Ectodermal cell (in vitro differentiated cells): Measurements from ENCODE around the gene CRLF1.

ENCODE experiments used
- H3K27ac ChIP-seq: 2 replicates; pipeline ENCODE4 v1.7.0; 2013; ENCODE audit warnings: mild to moderate bottlenecking, low read depth, low read length; ENCODE audit not compliant: insufficient read depth, poor library complexity, severe bottlenecking
- H3K27me3 ChIP-seq: 2 replicates; pipeline ENCODE4 v1.7.0; 2013; ENCODE audit warnings: mild to moderate bottlenecking, low read length; ENCODE audit not compliant: insufficient read depth, control insufficient read depth, poor library complexity, severe bottlenecking
- H3K36me3 ChIP-seq: one replicate; pipeline ENCODE4 v1.7.0; 2013; ENCODE audit warnings: low read length; ENCODE audit not compliant: control insufficient read depth, insufficient read depth
- H3K4me1 ChIP-seq: one replicate; pipeline ENCODE4 v1.7.0; 2013; ENCODE audit warnings: low read length; ENCODE audit not compliant: control insufficient read depth, insufficient read depth
- H3K4me3 ChIP-seq: 2 replicates; pipeline ENCODE4 v1.7.0; 2013; ENCODE audit warnings: low read depth, low read length, control low read depth; ENCODE audit not compliant: insufficient read depth
- H3K9me3 ChIP-seq: 2 replicates; pipeline ENCODE4 v1.7.0; 2013; ENCODE audit warnings: mild to moderate bottlenecking, low read length, moderate library complexity; ENCODE audit not compliant: control insufficient read depth
- WGBS, 2 experiments: methylation state at CpG; one replicate each; pipeline ENCODE4 v1.1.7; 2013; ENCODE audit warnings: missing lambda C conversion rate in 2 of 2; 5-methylcytosine and 5-hydroxymethylcytosine counted together

The CRLF1 gene

GRCh38 chr19:18636183-18636968 is 29.8 kb upstream of the CRLF1 start:
- Histone ChIP-seq H3K9me3 (no peaks in the 10 kb centered on the region), H3K27ac (no peak overlapping the region), H3K4me3 (peak overlapping the region; percentile 63), H3K36me3 (no peaks in the 10 kb centered on the region), H3K27me3 (peaks cover 15% of the 10 kb centered on the region), H3K4me1 (peaks cover 12% of the 10 kb centered on the region)
- 0 to 1% methylated on average over 41 to 44 of the region's 44 CpGs for WGBS, 2 experiments

- Histone ChIP-seq H3K4me3 (no peak overlapping the region), H3K27me3 (peaks cover 15% of the 10 kb centered on the region), H3K27ac (no peak overlapping the region), H3K36me3 (no peaks in the 10 kb centered on the region), H3K9me3 (no peaks in the 10 kb centered on the region), H3K4me1 (peaks cover 12% of the 10 kb centered on the region)
- 15 to 29% methylated on average over 5 to 6 of the region's 6 CpGs for WGBS, 2 experiments
Observed at GRCh38 chr19:18635831-18636182, 29.2 kb upstream of the CRLF1 start.

- peaks cover 12% of the 10 kb centered on the region for H3K4me1 ChIP-seq
- H3K9me3 ChIP-seq = no peaks in the 10 kb centered on the region
- no peak overlapping the region for H3K27ac ChIP-seq
- H3K4me3 ChIP-seq = no peak overlapping the region
- 85% methylated on average over 12 of the region's 12 CpGs for WGBS, 2 experiments
- H3K36me3 ChIP-seq = no peaks in the 10 kb centered on the region
- peaks cover 15% of the 10 kb centered on the region for H3K27me3 ChIP-seq
Observed at GRCh38 chr19:18634612-18635297, 28.2 kb upstream of the CRLF1 start.

- Histone ChIP-seq H3K4me1 (peaks cover 15% of the 10 kb centered on the region), H3K4me3 (no peak overlapping the region), H3K36me3 (no peaks in the 10 kb centered on the region), H3K27me3 (peaks cover 15% of the 10 kb centered on the region), H3K27ac (no peak overlapping the region), H3K9me3 (no peaks in the 10 kb centered on the region)
- 86% methylated on average over 8 of the region's 8 CpGs for WGBS, 2 experiments
Observed at GRCh38 chr19:18633321-18633720, 26.7 kb upstream of the CRLF1 start.

- Histone ChIP-seq H3K9me3 (no peaks in the 10 kb centered on the region), H3K27ac (no peak overlapping the region), H3K4me1 (peaks cover 3% of the 10 kb centered on the region), H3K27me3 (peaks cover 3% of the 10 kb centered on the region), H3K4me3 (no peak overlapping the region), H3K36me3 (no peaks in the 10 kb centered on the region)
- WGBS, 2 experiments = 86 to 87% methylated on average over 15 of the region's 15 CpGs
Observed at GRCh38 chr19:18629166-18630088, 22.8 kb upstream of the CRLF1 start.

GRCh38 chr19:18626906-18627305 is 20.3 kb upstream of the CRLF1 start:
- 70 to 71% methylated on average over 2 of the region's 2 CpGs for WGBS, 2 experiments
- Histone ChIP-seq H3K36me3 (no peaks in the 10 kb centered on the region), H3K4me1 (peaks cover 3% of the 10 kb centered on the region), H3K27me3 (no peaks in the 10 kb centered on the region), H3K4me3 (no peak overlapping the region), H3K27ac (no peak overlapping the region), H3K9me3 (no peaks in the 10 kb centered on the region)

GRCh38 chr19:18620902-18621301 is 14.3 kb upstream of the CRLF1 start:
- no peaks in the 10 kb centered on the region for H3K4me1 ChIP-seq
- H3K4me3 ChIP-seq = no peak overlapping the region
- no peaks in the 10 kb centered on the region for H3K9me3 ChIP-seq
- H3K36me3 ChIP-seq = no peaks in the 10 kb centered on the region
- no peak overlapping the region for H3K27ac ChIP-seq
- 86 to 90% methylated on average over 7 of the region's 7 CpGs for WGBS, 2 experiments
- H3K27me3 ChIP-seq = peaks cover 3% of the 10 kb centered on the region

- H3K4me3 ChIP-seq = no peak overlapping the region
- no peak overlapping the region for H3K27ac ChIP-seq
- no peaks in the 10 kb centered on the region for H3K9me3 ChIP-seq
- no peaks in the 10 kb centered on the region for H3K4me1 ChIP-seq
- 87 to 88% methylated on average over 10 of the region's 10 CpGs for WGBS, 2 experiments
- H3K36me3 ChIP-seq = no peaks in the 10 kb centered on the region
- H3K27me3 ChIP-seq = peaks cover 9% of the 10 kb centered on the region
Observed at GRCh38 chr19:18620311-18620710, 13.7 kb upstream of the CRLF1 start.

GRCh38 chr19:18618236-18618635 is 11.6 kb upstream of the CRLF1 start:
- Histone ChIP-seq H3K4me3 (no peak overlapping the region), H3K9me3 (no peaks in the 10 kb centered on the region), H3K36me3 (no peaks in the 10 kb centered on the region), H3K27me3 (peaks cover 30% of the 10 kb centered on the region), H3K4me1 (peaks cover 6% of the 10 kb centered on the region), H3K27ac (no peak overlapping the region)
- 94 to 95% methylated on average over 13 of the region's 13 CpGs for WGBS, 2 experiments

- H3K27me3 ChIP-seq = peaks cover 37% of the 10 kb centered on the region
- no peak overlapping the region for H3K4me3 ChIP-seq
- no peaks in the 10 kb centered on the region for H3K36me3 ChIP-seq
- no peaks in the 10 kb centered on the region for H3K9me3 ChIP-seq
- no peak overlapping the region for H3K27ac ChIP-seq
- H3K4me1 ChIP-seq = peaks cover 9% of the 10 kb centered on the region
Observed at GRCh38 chr19:18617562-18617961, 11.0 kb upstream of the CRLF1 start.
